T-helper 17 cell (primary cell): Measurements from ENCODE around the gene SEC61B. TPM values are rescaled to one million over a fixed set of nuclear protein-coding genes. Genes with fewer than 3 reads are reported as not detected.

ENCODE experiments used
- ATAC-seq: fragments of 150-1000 bp; cut with Tn5 transposase; 2 replicates; pipeline ENCODE4 v1.10.0; 2021; ENCODE audit warnings: mild to moderate bottlenecking, moderate library complexity
- DNase-seq, 3 donors: peaks; one replicate each; pipeline versions ENCODE4 v3.0.0 to v3.0.0-alpha.2; 2020 to 2021
- H3K9me3 ChIP-seq: one replicate; pipeline ENCODE4 v1.7.0; 2013; ENCODE audit warnings: low read length, mild to moderate bottlenecking; ENCODE audit not compliant: control insufficient read depth, poor library complexity, severe bottlenecking
- H3K27ac Mint-ChIP-seq: one replicate; pipeline ENCODE4 v1.8.0; 2022; ENCODE audit warnings: mild to moderate bottlenecking, moderate library complexity, mixed read lengths
- H3K27me3 Mint-ChIP-seq: one replicate; pipeline ENCODE4 v1.8.0; 2022; ENCODE audit warnings: mixed read lengths
- H3K36me3 Mint-ChIP-seq: one replicate; pipeline ENCODE4 v1.8.0; 2022; ENCODE audit warnings: low read depth, mixed read lengths
- H3K4me1 Mint-ChIP-seq: one replicate; pipeline ENCODE4 v1.8.0; 2022; ENCODE audit warnings: mild to moderate bottlenecking, mixed read lengths
- H3K4me3 Mint-ChIP-seq: one replicate; pipeline ENCODE4 v1.8.0; 2022; ENCODE audit warnings: mild to moderate bottlenecking, moderate library complexity, mixed read lengths
- total RNA-seq, 4 donors: library from RNA in 2 of 4; stranded (reverse) in 2 of 4; gene quantifications; one replicate each; pipeline ENCODE4 v1.2.3 and lab custom pipeline; 2022 to 2026

SEC61B gene
- 10 to 100 TPM; 84.9 to 95.0 TPM for total RNA-seq
- 39.0 to 58.1 reads per million in 2 donors for total RNA-seq (lab: John Stamatoyannopoulos, UW)

DNA sequence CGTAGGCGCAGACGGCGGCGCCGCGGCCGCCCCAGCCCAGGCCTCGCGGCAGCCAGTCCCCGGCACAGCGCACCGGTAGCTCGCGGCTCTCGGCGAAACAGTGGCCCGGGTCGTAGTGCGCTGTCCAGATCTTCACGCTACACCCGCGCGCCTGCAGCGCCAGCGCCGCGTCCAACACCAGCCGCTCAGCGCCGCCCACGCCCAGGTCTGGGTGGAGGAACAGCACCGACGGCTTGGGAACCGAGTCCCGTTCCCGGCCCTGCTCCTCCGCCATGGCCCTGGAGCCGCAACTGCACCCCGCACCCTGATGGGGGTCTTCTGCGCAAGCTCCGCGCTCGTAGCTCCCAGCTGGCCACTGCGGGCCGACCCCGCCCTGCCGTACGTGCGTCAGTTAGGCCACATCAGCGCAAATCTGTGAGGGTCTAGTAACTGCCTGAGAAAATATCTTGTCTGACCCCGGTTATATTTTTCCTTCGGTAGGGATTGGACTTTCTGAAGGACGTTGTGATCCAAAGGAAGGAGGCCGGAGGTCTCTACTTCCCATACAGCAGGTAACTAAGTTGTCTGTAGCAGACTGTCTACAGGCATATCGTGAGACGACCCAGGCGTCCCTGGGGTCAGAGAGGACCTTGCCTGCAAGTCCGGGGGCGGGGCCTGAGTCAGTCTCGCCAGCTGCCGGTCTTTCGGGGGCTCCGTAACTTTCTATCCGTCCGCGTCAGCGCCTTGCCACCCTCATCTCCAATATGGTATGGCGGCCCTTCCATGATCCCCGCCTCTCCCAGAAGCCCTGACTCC lies at the start of gene SEC61B, which contains the start of gene ALG2:
Gene SEC61B, plus strand, starts transcription at position 662 of the 795 bp plus-strand sequence. Its CDS starts 82 bp downstream, at position 744.
Gene ALG2, minus strand, starts transcription at position 322 of the 795 bp plus-strand sequence. Its CDS starts 48 bp downstream, at position 274.
- H3K4me3 Mint-ChIP-seq = peak within 1 kb of the TSS; percentile 98
- H3K27me3 Mint-ChIP-seq = no peaks in the 10 kb centered on the region
- DNase-seq (peak; percentile 85 to 89 (median 87)), ATAC-seq (peak; percentile 92)
- peaks cover 16% of the 10 kb centered on the region for H3K36me3 Mint-ChIP-seq
- H3K4me1 Mint-ChIP-seq = peaks cover 57% of the 10 kb centered on the region
- H3K9me3 ChIP-seq = no peaks in the 10 kb centered on the region
- H3K27ac Mint-ChIP-seq = peak within 1 kb of the TSS; percentile 99

DNA sequence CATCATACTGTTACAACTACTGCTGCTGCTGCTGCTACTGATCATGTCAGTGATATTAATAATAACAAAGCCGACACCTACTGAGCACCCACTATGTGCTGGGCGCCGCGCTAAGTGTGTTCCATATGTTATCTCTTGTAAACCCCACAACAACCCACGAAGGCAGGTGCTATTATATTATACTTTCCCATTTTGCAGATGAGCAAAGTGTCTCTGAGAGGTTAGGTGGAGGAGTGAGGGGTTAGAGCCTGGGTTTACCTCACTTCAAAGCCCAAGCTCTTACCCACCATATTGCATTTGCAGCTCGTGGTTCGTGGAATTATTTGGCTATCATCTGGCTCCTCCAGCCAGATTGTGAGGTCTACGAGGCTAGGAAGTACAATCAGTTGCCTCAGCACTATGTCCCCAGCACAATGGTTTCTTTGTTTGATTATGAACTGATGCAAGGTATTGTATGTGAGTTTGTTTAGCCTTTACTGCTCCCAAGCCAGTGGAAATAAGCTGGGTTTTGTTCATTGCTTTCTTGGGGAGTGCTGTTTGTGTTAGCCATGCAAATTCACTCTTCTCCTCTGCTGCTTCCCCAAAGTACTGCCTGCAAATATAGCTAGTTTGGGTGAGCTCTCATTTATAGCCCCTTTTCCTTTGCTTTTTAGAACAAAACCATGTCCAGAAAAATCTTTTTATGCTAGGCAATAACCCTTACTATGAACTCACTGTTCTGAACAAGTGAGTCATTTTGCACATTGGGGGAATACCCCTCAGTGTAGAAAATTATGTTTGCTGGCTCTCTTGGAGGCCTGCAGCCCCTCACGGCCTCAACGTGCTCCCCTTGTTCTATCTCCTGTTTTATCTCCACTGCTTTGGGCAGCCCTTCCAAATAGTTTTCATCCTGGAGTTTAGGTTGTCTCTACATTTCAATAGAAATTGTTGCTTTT lies 48.2 kb upstream of the SEC61B start:
- ATAC-seq (no peak), DNase-seq (no peak)
- H3K9me3 ChIP-seq = no peaks in the 10 kb centered on the region
- no peak overlapping the region for H3K4me3 Mint-ChIP-seq
- no peak overlapping the region for H3K27ac Mint-ChIP-seq
- H3K27me3 Mint-ChIP-seq = peaks cover 27% of the 10 kb centered on the region
- peaks cover 7% of the 10 kb centered on the region for H3K4me1 Mint-ChIP-seq
- H3K36me3 Mint-ChIP-seq = no peaks in the 10 kb centered on the region

GRCh38 chr9:99176527-99177013 lies 45.5 kb upstream of the SEC61B start:
- no peak for ATAC-seq
- H3K4me1 Mint-ChIP-seq = peaks cover 12% of the 10 kb centered on the region
- peak overlapping the region; percentile 16 for H3K27ac Mint-ChIP-seq
- DNase-seq = no peak
- peaks cover 25% of the 10 kb centered on the region for H3K27me3 Mint-ChIP-seq
- no peak overlapping the region for H3K4me3 Mint-ChIP-seq
- H3K36me3 Mint-ChIP-seq = no peaks in the 10 kb centered on the region
- H3K9me3 ChIP-seq = no peaks in the 10 kb centered on the region

DNA sequence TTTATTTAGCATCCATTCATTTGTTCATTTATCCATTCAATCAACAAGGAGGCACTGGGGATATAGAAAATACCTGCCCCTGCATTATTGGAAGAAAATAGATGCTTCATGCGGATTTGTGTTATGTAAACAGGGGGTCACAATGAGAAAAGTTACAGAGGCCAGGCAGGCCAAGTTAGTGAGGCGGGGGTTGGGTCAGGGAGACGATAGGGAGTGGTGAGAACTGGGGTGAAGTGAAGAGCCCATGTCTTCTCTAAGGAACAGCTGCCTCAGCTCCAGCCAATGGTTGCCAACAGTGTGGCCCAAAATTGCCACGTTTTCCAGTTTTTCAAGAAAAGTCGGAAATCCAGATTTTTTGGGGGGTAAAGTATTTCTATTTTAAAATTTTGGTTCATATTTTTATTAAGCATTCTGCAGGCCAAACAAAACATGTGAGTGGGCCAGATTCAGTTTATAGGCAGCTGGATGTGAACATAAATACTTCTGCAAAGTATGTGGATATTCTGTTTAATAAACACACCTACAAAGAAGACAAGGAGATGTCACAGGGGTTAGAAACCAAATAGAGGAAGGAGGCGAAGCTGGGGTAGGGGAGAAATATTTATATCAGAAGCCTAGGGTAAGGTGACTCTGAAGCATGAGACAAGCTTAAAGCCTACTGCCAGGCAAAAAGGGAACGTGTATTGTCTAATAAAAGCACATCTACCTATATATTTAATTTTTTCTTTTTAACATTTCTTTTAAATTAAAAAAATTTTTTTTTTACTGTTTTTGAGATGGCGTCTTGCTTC lies 44.3 kb upstream of the SEC61B start:
- no peak overlapping the region for H3K27ac Mint-ChIP-seq
- peaks cover 16% of the 10 kb centered on the region for H3K27me3 Mint-ChIP-seq
- H3K9me3 ChIP-seq = no peaks in the 10 kb centered on the region
- H3K4me1 Mint-ChIP-seq = peaks cover 14% of the 10 kb centered on the region
- DNase-seq (no peak), ATAC-seq (no peak)
- H3K4me3 Mint-ChIP-seq = no peak overlapping the region
- no peaks in the 10 kb centered on the region for H3K36me3 Mint-ChIP-seq

DNA sequence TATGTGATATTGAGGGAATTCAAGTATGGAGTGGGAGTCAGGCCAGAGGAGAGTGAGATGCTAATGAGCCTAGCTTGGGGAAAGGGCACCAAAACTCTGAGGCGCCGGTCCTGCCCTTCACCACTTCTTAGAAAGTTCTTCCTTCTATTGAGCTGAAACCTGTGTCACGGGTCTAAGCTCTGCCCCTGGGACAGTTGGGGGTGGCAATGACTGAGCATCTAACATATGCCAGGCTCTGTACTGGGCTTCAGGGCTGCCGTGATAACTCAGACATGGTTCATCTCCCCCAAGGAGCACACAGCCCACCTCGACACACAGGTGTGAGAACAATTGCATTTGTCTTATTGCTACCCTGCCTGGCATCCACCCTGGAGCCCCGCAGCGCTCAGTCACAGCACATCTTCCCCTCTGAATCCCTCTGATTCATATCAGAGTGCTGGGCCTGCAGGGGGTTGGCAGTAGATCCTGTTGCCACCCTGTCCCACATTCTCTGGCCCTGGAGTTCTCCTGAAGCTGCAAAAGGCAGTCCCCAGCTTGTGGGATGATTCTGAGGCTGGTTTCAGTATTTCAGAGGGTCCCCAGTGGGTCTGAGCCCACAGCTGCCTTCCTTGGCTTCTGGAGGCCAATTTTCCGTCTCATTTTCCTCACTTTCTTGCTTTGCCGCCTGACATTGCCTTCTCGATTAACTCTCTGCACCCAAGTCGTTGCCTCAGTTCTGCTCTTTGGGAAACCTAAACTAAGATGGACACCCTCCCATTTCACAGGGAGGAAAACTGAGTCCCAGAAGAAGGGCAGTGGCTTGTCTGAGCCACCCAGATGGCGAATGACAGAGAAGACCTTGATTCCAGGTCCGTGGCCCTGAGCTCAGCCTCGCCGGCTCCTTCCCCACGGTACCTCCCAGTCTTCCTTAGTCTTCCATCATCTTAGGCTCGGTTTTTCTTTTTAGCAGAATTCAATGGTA lies 42.9 kb upstream of the SEC61B start:
- no peak for ATAC-seq
- H3K4me1 Mint-ChIP-seq = peaks cover 16% of the 10 kb centered on the region
- no peak overlapping the region for H3K4me3 Mint-ChIP-seq
- no peak overlapping the region for H3K27ac Mint-ChIP-seq
- peaks cover 7% of the 10 kb centered on the region for H3K27me3 Mint-ChIP-seq
- H3K9me3 ChIP-seq = no peaks in the 10 kb centered on the region
- no peaks in the 10 kb centered on the region for H3K36me3 Mint-ChIP-seq
- no peak for DNase-seq

DNA sequence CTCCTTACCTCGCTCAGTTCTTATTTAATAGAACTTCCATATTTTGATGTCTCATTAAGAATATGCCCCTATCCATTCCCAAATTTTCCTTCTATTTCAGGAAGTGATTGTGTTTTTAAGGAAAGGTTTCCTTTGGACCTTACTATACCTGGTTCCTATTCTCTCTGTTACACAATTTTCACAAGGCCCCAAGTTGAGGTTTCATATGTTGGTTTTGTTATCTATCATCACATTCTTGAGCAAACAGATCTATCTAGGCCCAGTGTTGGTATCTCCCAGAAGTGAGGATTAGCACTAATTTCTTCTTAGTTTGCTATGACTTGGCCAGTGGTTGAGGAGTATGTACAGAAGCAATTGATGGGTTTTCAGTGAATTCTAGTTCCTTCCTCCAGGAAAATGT lies 41.9 kb upstream of the SEC61B start:
- peaks cover 21% of the 10 kb centered on the region for H3K4me1 Mint-ChIP-seq
- H3K36me3 Mint-ChIP-seq = no peaks in the 10 kb centered on the region
- DNase-seq (no peak), ATAC-seq (no peak)
- no peak overlapping the region for H3K4me3 Mint-ChIP-seq
- H3K9me3 ChIP-seq = no peaks in the 10 kb centered on the region
- H3K27ac Mint-ChIP-seq = peak overlapping the region; percentile 54
- peaks cover 6% of the 10 kb centered on the region for H3K27me3 Mint-ChIP-seq

- Mint-ChIP-seq H3K36me3 (no peaks in the 10 kb centered on the region), H3K4me1 (peaks cover 21% of the 10 kb centered on the region), H3K27me3 (peaks cover 6% of the 10 kb centered on the region), H3K27ac (peak overlapping the region; percentile 54), H3K4me3 (no peak overlapping the region)
- ATAC-seq (no peak), DNase-seq (no peak)
- H3K9me3 ChIP-seq = no peaks in the 10 kb centered on the region
These were observed 41.4 kb upstream of the SEC61B start for GRCh38 chr9:99180662-99181061.

GRCh38 chr9:99181206-99181605 lies 40.9 kb upstream of the SEC61B start:
- H3K27ac Mint-ChIP-seq = peak overlapping the region; percentile 54

GRCh38 chr9:99181621-99182020 lies 40.5 kb upstream of the SEC61B start:
- Mint-ChIP-seq H3K36me3 (no peaks in the 10 kb centered on the region), H3K4me3 (peak overlapping the region; percentile 12), H3K27me3 (peaks cover 4% of the 10 kb centered on the region), H3K4me1 (peaks cover 19% of the 10 kb centered on the region), H3K27ac (peak overlapping the region; percentile 37)
- DNase-seq (no peak), ATAC-seq (peak; percentile 70)
- H3K9me3 ChIP-seq = no peaks in the 10 kb centered on the region

More at GRCh38 chr9:99181206-99181605, 40.9 kb upstream of the SEC61B start:
- Mint-ChIP-seq H3K4me3 (no peak overlapping the region), H3K4me1 (peaks cover 21% of the 10 kb centered on the region), H3K36me3 (no peaks in the 10 kb centered on the region), H3K27me3 (peaks cover 6% of the 10 kb centered on the region)
- DNase-seq (no peak), ATAC-seq (peak; percentile 4)
- H3K9me3 ChIP-seq = no peaks in the 10 kb centered on the region

GRCh38 chr9:99182356-99182755 lies 39.7 kb upstream of the SEC61B start:
- Mint-ChIP-seq H3K27ac (peak overlapping the region; percentile 37), H3K36me3 (no peaks in the 10 kb centered on the region), H3K4me1 (peaks cover 22% of the 10 kb centered on the region)

DNA sequence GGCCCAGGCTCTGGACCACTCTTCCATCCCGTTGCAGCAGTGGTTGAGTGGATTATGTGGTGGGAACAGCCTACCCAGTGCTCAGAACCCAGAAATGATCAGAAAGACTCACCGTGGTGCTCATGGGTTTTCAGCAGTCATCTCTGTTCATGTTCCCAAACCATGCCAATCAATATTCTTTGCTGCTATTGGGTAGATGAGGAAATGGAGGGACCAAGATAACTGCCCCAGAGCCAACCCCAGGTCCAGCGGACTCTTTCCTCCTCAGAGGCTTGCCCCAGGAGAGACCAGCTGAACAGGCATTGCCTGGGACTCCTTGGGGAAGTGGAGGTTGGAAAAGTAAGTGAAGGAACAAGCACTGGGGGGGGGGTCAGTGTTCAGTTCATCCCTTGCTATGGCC lies 38.5 kb upstream of the SEC61B start:
- peak overlapping the region; percentile 3 for H3K27ac Mint-ChIP-seq
- no peak for DNase-seq
- H3K4me3 Mint-ChIP-seq = no peak overlapping the region
- ATAC-seq = no peak
- no peaks in the 10 kb centered on the region for H3K36me3 Mint-ChIP-seq
- H3K4me1 Mint-ChIP-seq = peaks cover 22% of the 10 kb centered on the region
- H3K27me3 Mint-ChIP-seq = peaks cover 10% of the 10 kb centered on the region
- no peaks in the 10 kb centered on the region for H3K9me3 ChIP-seq

More at GRCh38 chr9:99182356-99182755, 39.7 kb upstream of the SEC61B start:
- ATAC-seq (no peak), DNase-seq (no peak)
- no peaks in the 10 kb centered on the region for H3K9me3 ChIP-seq
- Mint-ChIP-seq H3K4me3 (no peak overlapping the region), H3K27me3 (no peaks in the 10 kb centered on the region)
